ENCODE measurements around the gene AKT3.

- TF ChIP-seq POLR2A (IDR thresholded peaks at IDR 0.05) (no peak), CTCF (IDR thresholded peaks at IDR 0.05 in 4 of 5, conservative IDR thresholded peaks at IDR 0.05 in 1 of 5) (no peak)
Measured at GRCh38 chr1:243487649-243488227, 362.3 kb downstream of the AKT3 start.

Measured in gastrocnemius medialis (tissue), 4 donors.